NCI-H2171 treated with DMSO at 0.1 percent for 48 hours (cell line): Measurements from ENCODE around the gene PDIA6.
"Not testable (repeated sequence)": the region's sequence is repeated elsewhere in the genome, so short reads cannot be mapped to it uniquely, and the experiment has no call there.

ENCODE experiments used
- DNase-seq: peaks from one replicate; lab custom pipeline; 2025; lab: John Stamatoyannopoulos, UW

Gene PDIA6

DNA sequence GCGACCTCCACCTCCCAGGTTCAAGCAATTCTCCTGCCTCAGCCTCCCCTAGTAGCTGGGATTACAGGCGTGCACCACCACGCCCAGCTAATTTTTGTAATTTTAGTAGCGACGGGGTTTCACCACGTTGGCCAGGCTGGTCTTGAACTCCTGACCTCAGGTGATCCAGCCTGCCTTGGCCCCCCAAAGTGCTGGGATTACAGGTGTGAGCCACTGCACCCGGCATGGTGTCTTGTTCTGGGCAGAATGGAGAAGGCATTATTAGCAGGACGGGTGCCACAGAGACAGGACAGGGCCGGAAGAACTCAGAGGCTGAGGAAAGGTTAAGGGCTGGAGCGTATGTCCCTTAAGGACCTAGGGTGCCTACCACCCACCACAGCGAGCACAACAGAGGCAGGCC is 31.8 kb downstream of the PDIA6 start:
- DNase-seq: not testable (repeated sequence)

DNA sequence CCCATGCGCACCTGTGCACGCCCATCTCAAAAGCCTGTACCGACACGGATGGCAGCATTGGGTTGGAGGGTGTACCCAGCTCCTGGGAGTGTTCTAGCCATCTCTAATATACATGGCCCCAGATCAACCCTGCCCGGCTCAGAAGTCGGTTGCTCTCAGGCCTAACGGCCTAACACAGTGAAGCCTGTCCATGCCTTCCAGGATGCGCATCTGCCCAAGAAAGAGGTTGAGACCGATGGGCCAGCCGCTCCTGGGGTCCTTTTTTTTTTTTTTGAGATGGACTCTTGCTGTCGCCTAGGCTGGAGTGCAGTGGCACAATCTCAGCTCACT is 32.1 kb downstream of the PDIA6 start:
- no peak for DNase-seq

DNA sequence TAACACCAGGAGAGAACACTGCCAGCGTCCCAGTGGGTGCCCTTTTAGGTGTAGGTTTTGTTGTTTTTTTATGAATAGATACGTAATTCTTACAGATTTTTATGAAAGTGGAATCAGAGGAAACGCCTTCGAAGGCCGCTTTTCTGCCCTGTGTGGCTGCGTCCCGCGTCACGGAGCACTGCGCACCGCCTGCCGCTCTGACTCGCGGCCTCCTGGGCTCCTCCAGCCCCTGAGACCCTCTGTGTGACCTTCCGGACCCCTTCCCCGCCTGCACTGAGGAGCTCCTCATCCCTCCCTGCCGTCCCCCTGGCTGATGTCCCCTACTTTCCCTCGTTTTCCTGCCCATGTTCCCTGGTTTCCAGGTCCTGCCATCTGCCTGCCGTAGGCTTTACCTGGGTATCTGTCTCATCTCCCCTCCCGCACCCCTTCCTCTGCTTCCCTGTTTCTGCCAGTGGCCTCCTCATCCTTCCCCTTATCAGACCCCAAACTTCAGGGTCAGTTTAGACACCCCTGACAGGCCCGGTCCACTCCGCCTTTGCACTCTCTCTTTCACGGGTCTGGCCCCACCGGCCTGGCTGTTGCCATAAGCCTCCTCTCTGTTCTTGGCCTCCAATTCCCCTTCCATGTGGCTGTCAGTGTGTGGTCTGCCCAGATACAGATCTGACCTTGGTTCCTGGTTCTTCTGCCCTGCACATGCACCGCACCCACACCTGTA is 32.7 kb downstream of the PDIA6 start:
- DNase-seq: no peak

DNA sequence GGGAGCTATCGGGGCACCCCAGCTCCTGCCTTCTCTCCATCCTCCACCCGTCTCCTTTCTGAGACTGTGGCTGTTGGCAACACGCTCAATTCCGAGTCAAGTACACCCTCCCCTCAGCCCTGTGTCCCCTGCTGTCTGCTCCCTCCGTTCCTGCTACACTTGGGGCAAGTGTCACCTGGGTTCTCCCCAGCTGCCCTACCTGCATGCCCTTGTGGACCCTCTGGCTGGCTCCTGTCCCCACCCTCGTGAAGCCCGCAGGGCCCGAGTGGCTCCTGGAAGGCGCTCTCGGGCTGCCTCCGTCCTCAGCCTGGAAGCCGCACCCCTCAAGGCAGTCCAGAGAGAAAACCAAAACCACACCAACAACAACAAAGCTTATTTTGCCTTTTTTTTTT is 33.9 kb downstream of the PDIA6 start:
- DNase-seq: no peak

DNA sequence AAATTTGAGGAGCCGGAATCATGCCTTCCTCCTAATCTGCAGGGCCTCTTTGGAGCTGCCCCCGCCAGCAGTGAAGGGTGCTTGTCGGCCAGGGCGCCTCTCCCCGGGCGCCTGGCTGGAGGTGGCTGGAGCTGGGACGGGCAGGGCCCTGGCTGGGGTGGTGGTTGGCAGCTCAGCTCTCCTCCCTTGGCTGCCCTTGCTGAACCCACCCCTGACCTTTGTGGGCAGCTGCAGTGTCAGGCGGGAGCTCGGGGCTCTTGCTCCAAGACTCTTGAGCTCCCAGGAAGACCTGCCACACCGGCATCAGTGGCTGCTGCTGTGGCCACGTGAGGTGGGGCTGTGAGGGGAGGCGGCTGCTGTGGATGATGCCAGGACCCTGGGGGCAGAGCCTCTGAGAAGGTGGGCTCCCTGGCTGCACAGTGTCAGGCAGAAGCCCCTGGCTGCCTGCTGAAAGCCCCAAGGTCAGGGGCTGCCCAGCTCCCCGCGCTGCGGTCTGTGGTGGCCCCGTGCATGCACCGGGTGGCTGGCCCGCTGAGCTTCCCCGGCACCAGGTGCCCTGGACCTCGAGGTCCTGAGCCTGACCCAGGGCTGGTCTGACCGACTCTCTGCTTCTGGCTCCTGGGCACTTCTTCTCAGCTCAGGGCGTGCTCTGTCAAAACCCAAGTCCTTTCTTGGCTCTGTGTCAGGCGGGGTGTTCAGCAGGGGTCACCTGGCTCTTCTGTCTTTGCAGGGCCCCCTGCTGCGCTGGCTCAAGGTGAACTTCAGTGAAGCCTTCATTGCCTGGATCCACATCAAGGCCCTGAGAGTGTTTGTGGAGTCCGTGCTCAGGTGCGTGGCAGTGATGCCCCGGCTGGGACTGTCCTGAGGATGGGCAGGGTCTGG is 34.5 kb downstream of the PDIA6 start:
- DNase-seq: no peak

DNA sequence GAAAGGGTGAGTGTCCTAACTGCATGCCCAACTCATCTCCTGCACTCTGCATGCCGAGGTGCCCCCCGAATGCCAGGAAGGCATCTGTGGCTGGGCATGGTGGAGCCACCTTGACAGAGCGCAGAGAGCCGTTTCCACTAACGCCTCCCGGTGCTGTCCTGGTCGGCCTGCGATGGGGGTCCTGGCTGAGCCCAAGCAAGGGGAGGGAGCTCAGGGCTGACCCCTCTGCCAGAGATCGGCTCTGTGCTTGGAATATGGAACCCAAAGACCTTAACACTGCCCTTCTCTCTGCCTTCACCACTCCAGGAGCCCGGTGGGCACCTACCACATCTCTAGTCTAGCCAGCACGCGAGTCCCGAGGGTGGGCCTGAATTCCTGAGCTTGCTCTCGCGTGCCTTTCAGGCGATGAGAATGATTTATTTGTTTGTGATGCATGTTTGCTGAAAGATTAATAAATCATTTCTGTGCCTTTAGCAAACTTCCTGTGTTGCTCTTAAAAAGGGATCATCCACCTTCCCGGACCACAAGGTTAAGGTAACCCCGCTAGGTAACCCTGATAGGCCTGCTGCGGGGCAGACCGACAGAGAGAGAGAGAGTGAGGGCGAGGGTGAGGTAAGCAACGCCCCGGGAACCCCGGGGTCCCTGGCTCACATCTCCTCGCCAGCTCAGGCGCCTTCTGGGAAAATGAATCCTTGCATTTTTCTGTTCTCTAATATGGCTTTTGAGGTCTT is 35.3 kb downstream of the PDIA6 start:
- no peak for DNase-seq

DNA sequence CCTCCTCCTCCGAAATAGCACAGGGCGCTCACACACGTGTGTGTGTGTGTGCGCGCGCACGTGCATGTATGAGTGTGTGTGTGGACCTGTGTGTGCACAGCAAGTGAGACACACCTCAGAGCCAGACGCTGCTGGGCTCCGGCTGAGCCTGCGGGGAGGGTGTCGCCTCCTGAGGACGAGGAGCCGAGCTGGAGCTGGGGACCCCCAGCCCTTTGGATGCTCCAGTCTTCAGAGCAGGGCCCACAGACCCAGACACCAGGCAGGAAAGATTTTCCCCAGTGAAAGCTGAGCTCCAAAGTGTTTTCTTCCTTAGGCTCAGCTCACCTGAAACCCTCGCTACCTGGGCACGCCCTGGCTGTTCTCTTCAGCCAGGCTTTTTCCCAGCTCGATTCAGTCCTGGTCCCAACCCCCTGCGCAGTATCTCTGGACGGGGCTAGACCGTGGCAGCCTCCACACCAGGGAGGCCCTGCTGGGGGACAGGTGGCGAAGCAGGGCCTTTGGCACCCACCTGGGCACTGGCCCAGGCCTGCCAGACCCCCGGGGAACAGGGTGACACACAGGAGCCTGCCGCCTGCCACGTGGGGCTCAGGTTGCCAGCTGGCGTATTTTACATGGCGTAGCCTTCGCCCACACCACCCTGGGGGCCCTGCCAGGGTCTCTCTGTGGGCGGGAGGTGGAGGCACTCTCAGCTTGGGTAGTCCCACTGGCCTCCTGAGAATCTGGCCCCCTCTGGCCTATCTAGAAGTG is 36.2 kb downstream of the PDIA6 start:
- DNase-seq: peak; percentile 78

DNA sequence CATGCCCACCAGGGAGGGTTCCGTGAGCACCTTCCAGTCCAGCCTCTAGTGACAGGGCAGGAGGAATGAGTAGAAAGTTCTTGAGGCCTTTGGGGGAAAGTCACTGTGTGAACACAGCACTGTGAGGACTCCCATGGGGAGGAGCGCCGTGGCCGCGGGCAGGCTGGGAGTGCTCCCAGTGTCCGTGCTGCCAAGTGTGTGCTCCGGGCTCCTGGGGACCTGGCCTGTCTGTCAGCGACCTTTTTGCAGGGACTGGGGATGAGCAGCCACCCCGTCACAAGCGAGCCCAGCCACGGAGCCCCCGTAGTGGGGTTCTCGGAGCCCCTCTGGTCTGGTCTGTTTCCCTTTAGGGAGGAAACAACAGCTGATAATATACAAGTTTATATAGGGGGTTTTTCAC is 36.8 kb downstream of the PDIA6 start:
- no peak for DNase-seq

DNA sequence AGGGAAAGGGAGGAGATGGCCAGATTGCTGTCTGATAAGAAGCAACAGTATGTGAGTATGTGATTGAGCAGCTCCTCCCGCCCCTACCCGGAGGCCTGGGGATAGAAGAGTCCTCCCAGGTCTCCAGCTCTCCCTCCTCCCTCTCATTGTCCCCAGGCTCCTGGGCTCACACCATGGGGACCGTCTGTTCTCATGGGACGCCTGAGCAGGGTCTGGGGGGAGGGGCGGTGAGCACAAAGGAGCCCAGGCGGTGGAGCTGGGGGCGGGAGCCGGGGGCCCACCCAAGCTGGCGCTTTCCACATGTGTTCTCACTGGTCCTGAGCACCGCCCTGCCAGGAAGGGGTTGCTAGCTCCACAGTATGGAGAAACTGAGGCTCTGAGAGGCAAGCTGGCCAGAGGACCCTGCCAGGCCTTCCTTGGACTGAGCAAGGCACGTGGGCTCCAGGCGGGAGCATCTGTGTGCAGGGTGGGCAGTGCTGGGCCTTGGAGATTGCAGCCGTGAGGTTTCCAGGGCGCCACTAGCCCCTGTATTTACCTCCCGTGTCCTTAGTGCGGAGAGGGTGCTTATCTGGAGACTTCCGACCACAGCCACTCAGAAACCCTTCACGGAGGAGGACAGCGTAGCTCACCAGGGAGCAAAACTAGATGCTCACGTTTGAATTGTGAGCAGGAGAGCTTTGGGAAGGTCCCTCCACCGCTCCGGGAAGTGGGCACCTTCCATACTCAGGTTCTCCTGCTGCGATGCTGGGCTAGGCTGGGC is 37.4 kb downstream of the PDIA6 start:
- no peak for DNase-seq

DNA sequence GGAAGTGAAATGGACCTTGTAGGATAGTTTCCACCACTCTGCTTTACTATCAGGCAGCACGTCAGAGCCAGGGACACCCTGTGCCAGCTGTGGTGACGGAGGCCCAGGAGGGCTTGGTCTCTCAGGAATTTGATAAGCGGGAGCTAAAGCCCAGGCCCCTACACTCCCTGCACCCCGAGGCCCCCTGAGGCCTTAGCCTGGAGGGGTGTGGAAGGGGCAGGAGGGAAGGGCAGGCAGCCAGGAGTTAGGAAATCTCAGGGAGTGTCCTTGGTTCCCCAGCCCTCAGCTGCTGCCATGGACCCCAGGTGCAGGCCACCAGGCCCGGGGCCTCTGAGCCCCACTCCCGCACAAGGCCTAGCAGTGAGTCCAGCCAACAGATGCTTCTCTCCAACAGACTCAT is 38.2 kb downstream of the PDIA6 start:
- no peak for DNase-seq

DNA sequence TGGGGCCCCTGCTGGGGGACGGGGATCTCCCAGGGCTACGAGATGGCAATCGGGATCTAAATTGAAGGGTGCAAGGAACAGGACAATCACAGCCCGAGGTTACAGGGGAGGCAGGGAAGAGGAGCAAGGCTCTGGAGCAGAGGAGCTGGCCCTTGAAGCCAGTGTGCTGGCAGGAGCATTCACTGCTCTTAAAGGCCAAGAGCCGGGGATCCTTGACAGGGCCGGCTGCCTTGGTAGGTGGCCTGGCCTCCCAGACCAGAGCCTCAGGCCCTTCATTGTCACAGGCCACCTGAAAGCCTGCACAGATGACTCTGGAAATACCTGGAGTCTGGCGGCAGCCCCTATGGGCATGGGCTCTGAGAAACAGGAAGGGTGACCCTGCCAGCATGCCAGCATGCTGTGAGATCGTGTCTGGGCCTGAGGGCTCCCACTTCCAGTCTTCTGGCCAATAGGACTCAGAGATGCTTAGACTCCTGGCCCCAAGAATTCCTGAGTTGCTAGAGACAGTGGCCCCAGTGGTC is 38.7 kb downstream of the PDIA6 start:
- no peak for DNase-seq

DNA sequence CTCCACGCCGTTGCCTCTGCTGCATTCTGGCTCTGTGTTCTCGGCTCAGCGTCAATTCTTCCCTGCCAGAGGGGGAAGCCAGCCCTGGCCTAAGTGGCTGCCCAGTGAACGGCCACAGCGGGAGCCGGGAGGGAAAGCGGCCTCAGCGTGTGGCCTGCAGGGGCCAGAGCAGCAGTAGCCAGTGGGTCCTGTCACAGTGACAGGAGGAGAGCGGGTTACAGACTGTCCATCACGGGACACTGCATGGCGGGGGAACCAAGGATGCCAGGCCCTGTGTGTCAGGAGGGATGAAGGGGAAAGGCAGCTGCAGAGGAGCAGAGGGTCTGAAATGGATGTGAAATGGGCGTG is 39.7 kb downstream of the PDIA6 start:
- DNase-seq: no peak

DNA sequence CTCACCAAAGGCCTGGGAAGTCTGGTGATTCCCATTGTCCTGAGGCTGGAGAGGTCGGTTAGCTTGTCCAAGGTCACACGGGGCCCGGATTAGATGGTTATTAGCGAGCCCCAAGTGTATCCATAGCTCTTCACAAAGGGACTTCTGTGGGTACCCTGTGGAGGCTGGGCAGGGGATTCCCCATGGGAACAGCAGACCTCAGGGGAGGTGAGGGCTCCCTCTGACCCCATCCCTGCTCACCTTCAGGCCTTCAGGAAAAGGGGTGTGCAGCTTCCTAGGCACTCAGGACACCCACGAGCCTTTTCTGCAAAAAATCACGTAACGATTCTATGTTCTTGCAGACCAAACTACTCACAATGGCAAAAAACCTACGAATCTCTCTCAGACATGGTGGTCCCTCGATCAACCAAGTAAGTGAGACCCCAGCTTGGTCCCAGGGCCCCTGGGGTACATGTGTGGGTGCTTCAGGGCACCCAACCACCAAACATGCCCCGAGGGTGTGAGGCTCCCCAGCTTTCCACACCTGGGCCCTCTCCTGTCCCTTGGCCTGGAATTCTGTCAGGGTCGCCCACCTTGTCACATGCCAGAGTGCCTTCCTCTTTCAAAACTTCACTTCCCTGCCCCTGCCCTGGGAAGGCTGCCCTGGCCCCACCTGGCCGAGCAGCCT is 40.3 kb downstream of the PDIA6 start:
- DNase-seq: no peak

DNA sequence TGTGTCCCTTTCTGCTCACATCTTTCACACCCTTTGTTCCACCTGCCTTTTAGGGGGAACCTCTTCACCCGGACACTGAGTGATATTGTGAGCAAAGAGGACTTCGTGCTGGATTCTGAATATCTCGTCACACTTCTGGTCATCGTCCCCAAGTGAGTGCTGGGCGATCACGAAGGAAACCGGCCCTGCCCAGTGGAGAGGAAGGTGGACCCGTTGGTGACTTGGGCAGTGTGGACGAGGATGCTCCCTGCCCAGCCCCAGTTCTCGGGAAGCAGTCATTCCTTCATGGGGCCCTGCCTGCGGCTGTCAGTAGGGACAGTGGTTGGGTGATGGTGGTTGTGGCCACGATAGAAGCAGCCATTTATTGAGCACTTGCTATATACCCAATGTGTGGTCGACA is 40.8 kb downstream of the PDIA6 start:
- DNase-seq: no peak

DNA sequence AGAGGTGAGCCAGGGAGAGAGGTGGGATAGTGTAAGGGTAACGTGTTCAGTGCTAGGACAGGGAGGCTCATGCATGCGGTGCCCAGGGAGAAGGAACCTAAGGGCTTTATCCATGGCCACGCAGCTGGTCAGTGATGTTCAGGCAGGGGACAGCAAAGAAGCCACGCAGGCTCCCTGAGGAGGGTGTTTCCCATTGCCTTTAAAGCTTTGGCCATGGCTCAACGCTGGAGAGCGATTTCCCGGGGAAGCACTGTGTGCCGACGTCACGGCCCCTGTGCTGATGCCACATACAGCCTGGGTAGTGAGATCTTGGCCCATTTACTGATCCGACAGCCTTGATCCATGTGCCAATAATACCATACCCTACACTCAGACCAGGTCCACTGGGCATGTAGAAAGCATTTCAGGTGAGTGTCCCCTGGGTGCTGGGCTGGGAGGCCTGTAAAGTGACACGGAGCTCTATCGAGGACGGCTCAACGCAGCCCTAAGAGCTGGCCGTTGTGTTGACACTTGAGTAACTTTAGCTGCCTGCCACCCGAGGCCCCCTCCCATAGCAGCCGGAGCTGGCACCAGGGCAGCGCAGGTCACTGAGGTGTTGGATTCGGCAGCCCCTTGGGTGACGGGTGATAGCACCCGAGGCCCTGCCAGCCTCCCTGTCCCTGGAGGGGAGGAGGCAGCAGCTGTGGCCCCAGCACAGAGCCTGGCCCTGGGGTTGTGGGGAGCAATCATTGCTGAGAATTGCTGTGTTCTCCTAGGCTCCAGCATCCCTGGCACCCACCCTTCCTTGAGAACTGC is 41.4 kb downstream of the PDIA6 start:
- no peak for DNase-seq

DNA sequence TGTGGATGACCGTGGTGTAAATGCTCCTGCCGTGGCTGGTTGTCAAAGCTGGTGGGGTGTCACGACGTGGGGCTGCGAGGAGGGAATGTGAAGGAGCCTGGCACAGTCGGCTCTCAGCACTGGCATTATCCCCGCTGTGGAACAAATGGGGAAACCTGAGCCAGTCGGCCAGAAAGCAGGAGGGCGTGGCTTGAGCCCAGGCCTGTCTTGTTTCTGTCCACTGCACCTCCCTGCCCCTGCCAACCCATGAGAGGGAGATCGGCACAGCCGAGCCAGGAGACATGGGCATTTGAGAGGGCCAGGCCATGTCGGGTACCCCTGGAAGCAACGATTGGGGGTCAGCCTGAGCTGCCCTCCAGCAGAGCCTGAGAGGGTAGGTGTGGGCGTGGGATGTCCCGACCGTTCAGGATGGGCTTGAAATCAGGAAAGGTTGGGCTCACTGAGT is 44.5 kb downstream of the PDIA6 start:
- DNase-seq: no peak

DNA sequence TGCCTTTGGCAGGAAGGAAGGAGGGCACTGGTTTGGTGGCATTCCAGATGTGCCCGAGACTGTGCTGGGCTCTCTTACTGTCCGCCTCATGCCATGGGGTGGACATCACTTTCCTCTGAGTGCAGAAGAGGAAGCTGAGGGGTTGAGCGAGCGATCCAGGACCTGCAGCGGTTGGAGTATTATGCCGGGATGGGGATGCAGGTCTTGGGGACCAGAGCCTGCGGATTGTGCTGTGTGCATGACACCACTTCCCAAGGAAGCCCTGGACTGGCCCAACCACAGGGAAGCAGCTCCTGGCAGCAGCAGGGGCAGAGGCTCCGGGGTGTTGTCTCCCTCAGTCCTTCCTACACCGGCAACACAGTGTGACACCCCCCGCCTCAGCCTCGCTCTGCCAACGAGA is 46.7 kb downstream of the PDIA6 start:
- no peak for DNase-seq

DNA sequence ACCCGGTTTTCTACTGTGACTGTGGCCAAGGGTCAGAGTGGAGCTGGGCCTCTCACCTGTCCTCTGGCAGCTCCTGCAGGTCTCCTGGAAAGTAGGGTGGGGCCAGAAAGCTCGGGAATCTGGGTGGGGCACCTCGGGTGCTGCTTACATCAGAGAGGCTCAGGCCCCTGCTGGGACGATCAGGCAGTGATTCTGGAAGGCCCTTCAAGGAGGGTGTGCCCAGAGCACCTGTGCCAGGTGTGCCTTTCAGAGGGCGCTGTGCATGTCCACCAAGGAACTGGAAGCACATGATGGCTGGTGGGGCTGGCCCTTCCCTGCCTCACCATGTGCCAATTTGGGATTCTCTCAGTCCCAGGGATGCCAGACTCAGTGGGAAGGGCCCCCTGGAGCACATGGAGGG is 47.1 kb downstream of the PDIA6 start:
- no peak for DNase-seq

DNA sequence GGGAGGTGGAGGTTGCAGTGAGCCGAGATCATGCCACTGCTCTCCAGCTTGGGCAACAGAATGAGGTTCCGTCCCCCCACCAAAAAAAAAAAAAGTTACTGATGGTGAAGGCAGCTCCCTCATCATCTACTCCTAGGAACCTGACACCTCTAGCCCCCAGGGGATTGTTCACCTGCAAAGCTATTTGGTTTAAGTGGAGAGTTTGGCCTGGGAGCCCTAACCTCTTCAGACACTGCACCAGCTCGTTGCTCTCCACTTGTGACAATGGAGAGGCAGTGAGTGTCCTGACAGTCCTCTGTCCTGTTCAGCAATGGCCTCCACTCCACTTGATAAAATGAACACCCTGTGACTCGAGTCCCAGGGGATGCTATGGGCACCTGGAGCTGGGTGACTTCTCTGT is 47.7 kb downstream of the PDIA6 start:
- DNase-seq: no peak
